ENCODE results near the gene ZFP92.

Gene ZFP92

GRCh38 chrX:153405426-153405825 lies 5.8 kb upstream of the ZFP92 start:
- Histone ChIP-seq H4K20me1 (ENCODE audit: insufficient read depth, low read length, poor library complexity, severe bottlenecking) (no peaks in the 10 kb centered on the region), H3K9me3 (ENCODE audit: insufficient read depth, low read depth, low read length) (no peaks in the 10 kb centered on the region), H3K4me3 (ENCODE audit: low read length, poor library complexity, severe bottlenecking) (no peak overlapping the region), H2AFZ (ENCODE audit: low read length) (no peak overlapping the region), H3K36me3 (ENCODE audit: insufficient read depth, low read length) (no peaks in the 10 kb centered on the region), H3K9ac (ENCODE audit: low read depth, low read length, poor library complexity, severe bottlenecking) (no peak overlapping the region), H3K27me3 (ENCODE audit: insufficient read depth, low read length, poor library complexity, severe bottlenecking) (no peaks in the 10 kb centered on the region), H3K9me2 (replicated peaks; ENCODE audit: low read depth, low read length) (no peaks in the 10 kb centered on the region), H3F3A (ENCODE audit: low read depth) (no peaks in the 10 kb centered on the region), H3K4me1 (ENCODE audit: insufficient read depth, low read length, poor library complexity, severe bottlenecking) (no peaks in the 10 kb centered on the region), H3K4me2 (ENCODE audit: low read depth, low read length, poor library complexity, severe bottlenecking) (no peak overlapping the region), H3K79me2 (ENCODE audit: insufficient read depth, low read length) (no peaks in the 10 kb centered on the region)
- no peak for TF ChIP-seq CTCF (conservative IDR thresholded peaks at IDR 0.05; ENCODE audit: low read length)

DNA sequence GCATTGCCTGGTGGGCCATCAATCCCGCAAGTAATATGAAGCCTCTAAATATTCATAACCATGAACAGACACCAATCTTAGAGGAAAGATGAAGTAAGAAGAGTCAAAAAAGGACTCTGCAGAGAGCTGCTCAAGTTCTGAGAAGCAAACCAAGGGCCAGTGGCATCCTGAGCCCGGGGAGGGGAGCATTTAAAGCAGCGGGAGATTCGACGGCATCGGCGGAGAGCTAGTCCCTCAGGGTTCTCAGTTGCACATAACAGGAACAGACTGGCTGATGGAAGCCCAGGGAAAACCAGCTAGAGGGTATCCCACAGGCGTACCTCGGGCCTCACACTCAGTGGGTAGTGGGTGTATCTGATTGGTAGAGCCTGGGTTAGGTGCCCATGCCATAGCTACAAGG lies 5.3 kb upstream of the ZFP92 start:
- no peaks in the 10 kb centered on the region for H3K9me2 ChIP-seq (replicated peaks; ENCODE audit: low read depth, low read length)
- no peak overlapping the region for H3K9ac ChIP-seq (ENCODE audit: low read depth, low read length, poor library complexity, severe bottlenecking)
- no peaks in the 10 kb centered on the region for H3K36me3 ChIP-seq (ENCODE audit: insufficient read depth, low read length)
- no peaks in the 10 kb centered on the region for H3K79me2 ChIP-seq (ENCODE audit: insufficient read depth, low read length)
- H3K4me2 ChIP-seq (ENCODE audit: low read depth, low read length, poor library complexity, severe bottlenecking): no peak overlapping the region
- H2AFZ ChIP-seq (ENCODE audit: low read length): no peak overlapping the region
- no peaks in the 10 kb centered on the region for H3K9me3 ChIP-seq (ENCODE audit: insufficient read depth, low read depth, low read length)
- no peaks in the 10 kb centered on the region for H3K4me1 ChIP-seq (ENCODE audit: insufficient read depth, low read length, poor library complexity, severe bottlenecking)
- H3F3A ChIP-seq (ENCODE audit: low read depth): no peaks in the 10 kb centered on the region
- no peaks in the 10 kb centered on the region for H4K20me1 ChIP-seq (ENCODE audit: insufficient read depth, low read length, poor library complexity, severe bottlenecking)
- H3K4me3 ChIP-seq (ENCODE audit: low read length, poor library complexity, severe bottlenecking): no peak overlapping the region
- H3K27me3 ChIP-seq (ENCODE audit: insufficient read depth, low read length, poor library complexity, severe bottlenecking): no peaks in the 10 kb centered on the region
- TF ChIP-seq CTCF (conservative IDR thresholded peaks at IDR 0.05; ENCODE audit: low read length) (no peak), EZH2phosphoT487 (IDR thresholded peaks at IDR 0.05; ENCODE audit: borderline replicate concordance) (no peak)

GRCh38 chrX:153406903-153407302 lies 4.4 kb upstream of the ZFP92 start:
- no peaks in the 10 kb centered on the region for H3K27me3 ChIP-seq (ENCODE audit: insufficient read depth, low read length, poor library complexity, severe bottlenecking)
- H3K36me3 ChIP-seq (ENCODE audit: insufficient read depth, low read length): no peaks in the 10 kb centered on the region
- no peaks in the 10 kb centered on the region for H3K9me3 ChIP-seq (ENCODE audit: insufficient read depth, low read depth, low read length)
- no peak overlapping the region for H3K4me2 ChIP-seq (ENCODE audit: low read depth, low read length, poor library complexity, severe bottlenecking)
- no peaks in the 10 kb centered on the region for H4K20me1 ChIP-seq (ENCODE audit: insufficient read depth, low read length, poor library complexity, severe bottlenecking)
- H2AFZ ChIP-seq (ENCODE audit: low read length): no peak overlapping the region
- TF ChIP-seq CTCF (conservative IDR thresholded peaks at IDR 0.05; ENCODE audit: low read length): no peak
- TF ChIP-seq EZH2phosphoT487 (IDR thresholded peaks at IDR 0.05; ENCODE audit: borderline replicate concordance): no peak
- no peak overlapping the region for H3K9ac ChIP-seq (ENCODE audit: low read depth, low read length, poor library complexity, severe bottlenecking)
- H3K4me3 ChIP-seq (ENCODE audit: low read length, poor library complexity, severe bottlenecking): no peak overlapping the region
- H3F3A ChIP-seq (ENCODE audit: low read depth): no peaks in the 10 kb centered on the region
- no peaks in the 10 kb centered on the region for H3K4me1 ChIP-seq (ENCODE audit: insufficient read depth, low read length, poor library complexity, severe bottlenecking)
- H3K79me2 ChIP-seq (ENCODE audit: insufficient read depth, low read length): no peaks in the 10 kb centered on the region
- no peaks in the 10 kb centered on the region for H3K9me2 ChIP-seq (replicated peaks; ENCODE audit: low read depth, low read length)

All from Loucy (cell line).